HG02610 (cell line): ENCODE data around the gene HYCC1.
A peak's percentile ranks its signal among the peaks of the same experiment; 100 is the strongest.
"Not testable (repeated sequence)": the region's sequence is repeated elsewhere in the genome, so short reads cannot be mapped to it uniquely, and the experiment has no call there.

Source experiments
- ATAC-seq: cut with Tn5 transposase; IDR thresholded peaks from one replicate; pipeline ENCODE4 v1.9.1; 2021; ENCODE audit warnings: mild to moderate bottlenecking, moderate library complexity; ENCODE audit not compliant: unreplicated experiment

HYCC1 gene

DNA sequence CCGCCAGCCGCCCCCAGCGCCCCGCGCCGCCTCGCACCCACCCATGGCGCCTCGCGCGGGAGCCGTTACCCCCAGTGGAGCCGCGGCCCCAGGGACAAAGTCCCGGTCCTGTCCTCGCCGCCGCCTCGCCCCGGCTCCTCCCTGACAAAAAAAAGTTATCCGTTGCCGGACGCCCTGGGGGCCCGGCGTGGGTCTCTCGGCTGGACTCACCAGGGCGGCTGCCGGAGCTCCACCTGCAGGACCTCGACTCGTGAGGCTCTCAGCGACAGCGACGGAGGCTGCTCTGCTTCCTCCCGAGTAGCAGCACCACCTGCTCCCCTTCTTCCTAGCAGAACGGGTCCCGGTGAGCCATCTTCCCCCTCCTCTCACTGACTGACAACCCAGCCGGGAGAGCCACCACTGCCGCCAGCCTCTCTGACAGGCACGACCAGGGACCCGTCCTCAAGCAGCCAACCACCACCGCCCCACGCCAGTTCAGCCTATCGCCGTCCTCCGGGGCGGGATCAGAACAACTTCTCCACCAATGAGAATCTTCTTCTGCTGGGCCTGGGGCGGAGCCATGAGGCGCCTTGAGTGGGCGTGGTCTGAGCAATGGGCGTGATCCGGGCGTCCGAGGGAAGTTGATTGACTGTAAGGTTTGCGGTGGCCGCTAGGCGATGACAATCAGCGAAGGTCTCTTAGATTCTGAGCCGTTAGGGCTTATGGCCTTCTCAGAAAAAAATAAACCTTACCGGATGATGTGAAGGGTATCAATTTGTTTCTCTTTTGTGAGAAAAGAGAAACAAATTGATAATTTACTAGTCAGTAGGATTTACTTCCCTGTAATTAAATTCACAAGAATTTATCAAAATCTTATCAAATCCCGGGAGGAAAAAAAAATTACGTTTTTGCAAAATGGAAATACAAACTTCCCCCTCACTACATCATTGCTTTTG is at the start of gene HYCC1:
Gene HYCC1, minus strand, starts transcription at position 416 of the 935 bp plus-strand sequence. CDS start 23,019 bp downstream, outside the sequence.
- ATAC-seq: peak; percentile 98

DNA sequence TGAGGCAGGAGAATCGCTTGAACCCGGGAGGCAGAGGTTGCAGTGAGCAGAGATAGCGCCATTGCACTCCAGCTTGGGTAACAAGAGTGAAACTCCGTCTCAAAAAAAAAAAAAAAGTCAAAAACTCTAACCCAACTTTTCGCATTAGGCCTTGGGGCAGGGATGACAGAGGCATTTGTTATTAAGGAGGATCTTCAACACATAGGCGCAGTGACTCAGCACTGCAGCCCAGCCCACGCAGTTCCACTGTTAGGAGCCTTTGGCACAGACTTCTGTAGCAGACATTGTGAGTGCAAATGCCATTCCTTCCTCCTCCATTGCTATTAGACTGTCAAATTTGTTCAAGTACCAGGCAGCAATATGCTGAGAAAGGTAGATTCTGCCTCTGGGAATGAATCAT is 48.5 kb upstream of the HYCC1 start:
- no peak for ATAC-seq

DNA sequence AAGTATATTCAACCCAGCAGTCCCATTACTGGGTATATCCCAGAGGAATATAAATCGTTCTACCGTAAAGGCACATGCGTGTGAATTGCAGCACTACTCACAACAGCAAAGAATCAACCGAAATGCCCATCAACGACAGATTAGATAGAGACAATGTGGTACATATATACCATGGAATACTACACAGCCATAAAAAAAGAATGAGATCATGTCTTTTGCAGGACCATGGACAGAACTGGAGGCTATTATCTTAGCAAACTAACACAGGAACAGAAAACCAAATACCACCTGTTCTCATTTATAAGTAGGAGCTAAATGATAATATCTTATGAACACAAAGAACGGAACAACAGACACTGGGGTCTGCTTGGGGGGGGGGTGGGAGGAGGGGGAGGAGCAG is 47.4 kb upstream of the HYCC1 start:
- ATAC-seq: no peak

DNA sequence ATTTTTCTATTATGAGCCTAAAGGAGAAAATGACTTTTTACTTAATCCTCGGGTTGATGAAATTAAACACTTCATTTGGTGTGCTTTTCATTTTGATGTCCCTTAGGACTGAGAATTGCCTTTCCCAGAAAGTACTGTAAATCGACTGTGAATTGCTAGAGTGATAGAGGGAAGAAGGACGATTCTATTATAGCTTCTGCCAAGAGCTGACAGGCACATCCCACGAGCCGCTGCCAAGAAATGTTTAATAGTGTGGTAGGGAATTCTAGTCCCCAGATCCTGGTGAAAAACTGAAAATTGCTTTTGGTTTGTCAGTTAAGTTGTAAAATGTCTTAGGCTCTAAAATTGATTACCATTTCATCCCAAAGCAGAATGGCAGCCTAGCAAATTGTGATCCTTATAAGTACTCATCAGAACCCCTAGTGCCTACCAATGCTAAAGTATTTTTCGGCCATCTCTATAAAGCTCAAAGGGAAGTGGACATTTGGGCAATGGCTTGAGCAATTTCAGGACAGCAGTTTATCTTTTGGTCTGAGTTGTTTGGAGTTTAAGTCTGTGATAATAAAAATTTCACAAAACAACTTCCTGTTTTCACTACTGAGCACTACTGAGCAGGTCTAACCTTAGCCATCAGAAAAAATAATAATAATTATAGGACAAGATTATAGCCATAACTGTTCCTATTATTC is 44.6 kb upstream of the HYCC1 start:
- ATAC-seq: no peak

DNA sequence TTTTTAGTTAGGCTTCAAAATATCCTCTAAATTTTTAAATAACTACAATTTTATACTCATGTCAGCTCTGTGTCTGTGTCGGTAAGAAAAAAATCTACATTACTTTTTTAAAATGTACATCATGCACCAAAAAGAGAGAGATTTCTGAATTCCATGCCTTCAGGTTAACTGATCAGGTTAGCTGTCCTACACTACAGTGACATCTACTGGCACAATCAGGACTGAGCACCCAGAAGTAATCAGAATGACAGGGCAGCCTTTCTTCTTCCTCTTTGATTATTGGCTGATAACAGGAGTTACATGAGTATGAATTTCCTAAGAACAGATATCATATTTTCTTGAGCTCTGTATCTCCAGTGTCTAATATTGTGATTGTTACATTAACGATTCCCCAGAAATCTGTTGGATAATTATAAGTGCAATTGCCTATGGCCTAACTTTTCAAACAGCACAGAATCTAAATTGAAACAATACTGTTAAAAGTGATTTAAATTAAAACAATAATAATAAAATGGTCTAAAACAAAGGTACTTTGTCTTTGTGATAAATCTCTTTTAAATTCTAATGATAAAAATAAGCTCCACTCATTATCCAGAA is 41.8 kb upstream of the HYCC1 start:
- peak; percentile 82 for ATAC-seq

DNA sequence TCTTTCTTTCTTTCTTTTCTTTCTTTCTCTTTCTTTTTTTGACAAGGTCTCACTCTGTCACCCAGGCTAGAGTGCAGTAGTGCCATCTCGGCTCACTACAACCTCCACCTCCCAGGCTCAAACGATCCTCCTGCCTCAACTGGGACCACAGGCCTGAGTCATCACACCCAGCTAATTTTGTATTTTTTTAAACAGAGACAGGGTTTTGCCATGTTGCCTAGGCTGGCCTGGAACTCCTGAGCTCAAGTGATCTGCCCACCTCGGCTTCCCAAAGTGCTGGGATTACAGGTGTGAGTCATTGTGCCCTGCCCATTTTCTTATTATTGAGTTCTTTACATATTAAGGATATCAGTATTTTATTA is 37.2 kb upstream of the HYCC1 start:
- ATAC-seq: not testable (repeated sequence)

DNA sequence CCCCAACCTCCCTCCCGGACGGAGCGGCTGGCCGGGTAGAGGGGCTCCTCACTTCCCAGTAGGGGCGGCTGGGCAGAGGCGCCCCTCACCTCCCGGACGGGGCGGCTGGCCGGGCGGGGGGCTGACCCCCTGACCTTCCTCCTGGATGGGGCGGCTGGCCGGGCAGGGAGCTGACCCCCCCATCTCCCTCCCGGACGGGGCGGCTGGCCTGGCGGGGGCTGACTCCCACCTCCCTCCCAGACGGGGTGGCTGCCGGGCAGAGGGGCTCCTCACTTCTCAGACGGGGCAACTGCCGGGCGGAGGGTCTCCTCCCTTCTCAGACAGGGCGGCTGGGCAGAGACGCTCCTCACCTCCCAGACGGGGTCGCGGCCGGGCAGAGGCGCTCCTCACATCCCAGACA is 32.4 kb upstream of the HYCC1 start:
- ATAC-seq: not testable (repeated sequence)

DNA sequence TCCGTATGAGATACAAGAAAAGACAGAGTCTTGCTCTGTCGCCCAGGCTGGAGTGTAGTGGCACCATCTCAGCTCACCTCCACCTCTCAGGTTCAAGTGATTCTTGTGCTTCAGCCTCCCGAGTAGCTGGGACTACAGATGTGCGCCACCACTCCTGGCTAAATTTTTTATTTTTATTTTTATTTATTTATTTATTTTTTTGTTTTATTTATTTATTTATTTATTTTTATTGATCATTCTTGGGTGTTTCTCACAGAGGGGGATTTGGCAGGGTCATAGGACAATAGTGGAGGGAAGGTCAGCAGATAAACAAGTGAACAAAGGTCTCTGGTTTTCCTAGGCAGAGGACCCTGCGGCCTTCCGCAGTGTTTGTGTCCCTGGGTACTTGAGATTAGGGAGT is 31.2 kb upstream of the HYCC1 start:
- not testable (repeated sequence) for ATAC-seq

DNA sequence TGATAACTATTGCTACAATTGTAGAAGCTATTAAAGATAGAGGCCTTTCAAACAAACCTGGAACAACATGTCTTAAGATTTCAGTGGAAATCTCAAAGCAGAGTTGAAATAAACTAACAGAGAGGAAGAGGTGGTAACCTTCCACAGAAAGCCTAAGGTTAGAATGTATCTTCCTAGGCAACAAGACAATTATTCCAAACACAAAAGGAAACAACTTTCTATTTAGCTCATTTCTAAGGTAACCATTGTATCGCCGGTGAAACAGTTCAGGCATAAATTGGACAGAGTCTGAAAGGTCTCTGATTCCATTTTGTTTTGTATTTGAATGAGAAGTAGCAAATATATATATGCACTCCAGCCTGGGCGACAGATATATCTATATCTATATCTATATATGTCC is 30.7 kb upstream of the HYCC1 start:
- ATAC-seq: no peak

DNA sequence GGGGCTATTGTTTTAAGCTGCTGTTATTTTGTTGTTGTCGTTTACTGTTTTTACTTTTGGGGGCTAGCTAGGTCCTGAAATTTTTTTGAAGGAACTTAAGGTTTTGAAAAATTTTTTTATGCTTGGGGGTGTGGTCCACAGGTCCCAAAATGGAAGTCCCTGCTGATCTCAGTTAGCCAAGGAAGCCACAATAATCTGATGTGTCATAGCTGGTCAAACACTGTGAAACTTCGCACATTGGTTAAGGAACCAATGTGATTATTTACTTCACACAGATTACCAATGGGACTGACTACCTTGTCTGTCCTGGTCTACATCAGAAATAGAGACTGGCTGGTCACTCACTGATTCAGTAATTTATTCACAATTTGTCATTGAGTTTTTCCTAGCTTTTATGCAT is 29.5 kb upstream of the HYCC1 start:
- ATAC-seq: no peak

DNA sequence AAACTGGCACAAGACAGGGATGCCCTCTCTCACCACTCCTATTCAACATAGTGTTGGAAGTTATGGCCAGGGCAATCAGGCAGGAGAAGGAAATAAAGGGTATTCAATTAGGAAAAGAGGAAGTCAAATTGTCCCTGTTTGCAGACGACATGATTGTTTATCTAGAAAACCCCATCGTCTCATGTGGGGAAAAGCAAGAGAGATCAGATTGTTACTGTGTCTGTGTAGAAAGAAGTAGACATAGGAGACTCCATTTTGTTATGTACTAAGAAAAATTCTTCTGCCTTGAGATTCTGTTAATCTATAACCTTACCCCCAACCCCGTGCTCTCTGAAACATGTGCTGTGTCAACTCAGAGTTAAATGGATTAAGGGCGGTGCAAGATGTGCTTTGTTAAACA is 25.7 kb upstream of the HYCC1 start:
- ATAC-seq: not testable (repeated sequence)

DNA sequence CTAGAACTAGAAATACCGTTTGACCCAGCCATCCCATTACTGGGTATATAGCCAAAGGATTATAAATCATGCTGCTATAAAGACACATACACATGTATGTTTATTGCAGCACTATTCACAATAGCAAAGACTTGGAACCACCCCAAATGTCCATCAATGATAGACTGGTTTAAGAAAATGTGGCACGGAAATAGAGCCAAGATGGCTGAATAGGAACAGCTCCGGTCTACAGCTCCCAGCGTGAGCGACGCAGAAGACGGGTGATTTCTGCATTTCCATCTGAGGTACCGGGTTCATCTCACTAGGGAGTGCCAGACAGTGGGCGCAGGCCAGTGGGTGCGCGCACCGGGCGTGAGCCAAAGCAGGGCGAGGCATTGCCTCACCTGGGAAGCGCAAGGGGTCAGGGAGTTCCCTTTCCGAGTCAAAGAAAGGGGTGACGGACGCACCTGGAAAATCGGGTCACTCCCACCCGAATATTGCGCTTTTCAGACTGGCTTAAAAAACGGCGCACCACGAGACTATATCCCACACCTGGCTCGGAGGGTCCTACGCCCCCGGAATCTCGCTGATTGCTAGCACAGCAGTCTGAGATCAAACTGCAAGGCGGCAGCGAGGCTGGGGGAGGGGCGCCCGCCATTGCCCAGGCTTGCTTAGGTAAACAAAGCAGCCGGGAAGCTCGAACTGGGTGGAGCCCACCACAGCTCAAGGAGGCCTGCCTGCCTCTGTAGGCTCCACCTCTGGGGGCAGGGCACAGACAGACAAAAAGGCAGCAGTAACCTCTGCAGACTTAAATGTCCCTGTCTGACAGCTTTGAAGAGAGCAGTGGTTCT is 21.8 kb upstream of the HYCC1 start:
- ATAC-seq: not testable (repeated sequence)

DNA sequence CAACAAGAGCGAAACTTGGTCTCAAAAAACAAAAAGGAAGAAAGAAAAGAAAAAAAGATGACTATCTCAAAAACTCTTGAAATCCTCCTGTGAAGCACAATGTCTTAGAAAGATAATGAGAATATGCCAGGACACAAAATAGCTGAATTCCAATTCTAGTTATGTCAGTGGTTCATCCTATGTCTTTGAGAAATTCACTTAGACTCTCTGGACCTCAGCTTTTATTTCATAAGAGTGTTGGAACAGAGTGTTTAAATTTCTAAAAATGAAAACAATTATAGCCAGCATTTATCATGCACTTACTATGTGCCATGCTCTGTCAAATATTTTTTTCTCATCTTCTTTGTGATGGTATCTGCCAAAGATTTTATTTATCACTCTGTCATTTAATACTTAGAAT is 13.3 kb upstream of the HYCC1 start:
- ATAC-seq: no peak

DNA sequence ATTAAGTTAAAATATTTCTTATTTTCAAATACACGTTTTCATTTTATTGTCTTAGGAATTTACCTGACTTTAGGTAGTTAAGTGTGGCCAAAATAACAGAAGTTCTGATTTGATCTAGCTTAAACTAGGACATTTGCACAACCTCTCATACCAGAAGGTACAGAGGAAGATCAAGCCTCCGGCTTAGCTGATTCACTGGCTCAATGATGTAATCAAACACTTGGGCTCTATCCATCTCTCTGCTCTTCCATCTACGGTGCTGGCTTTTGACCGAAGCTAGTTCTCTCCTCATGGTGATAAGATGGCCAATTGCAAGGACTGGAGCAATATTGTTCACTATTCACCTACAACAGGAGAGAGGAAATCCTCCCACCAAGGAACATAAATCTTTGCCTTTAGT is 12.2 kb upstream of the HYCC1 start:
- ATAC-seq: no peak

DNA sequence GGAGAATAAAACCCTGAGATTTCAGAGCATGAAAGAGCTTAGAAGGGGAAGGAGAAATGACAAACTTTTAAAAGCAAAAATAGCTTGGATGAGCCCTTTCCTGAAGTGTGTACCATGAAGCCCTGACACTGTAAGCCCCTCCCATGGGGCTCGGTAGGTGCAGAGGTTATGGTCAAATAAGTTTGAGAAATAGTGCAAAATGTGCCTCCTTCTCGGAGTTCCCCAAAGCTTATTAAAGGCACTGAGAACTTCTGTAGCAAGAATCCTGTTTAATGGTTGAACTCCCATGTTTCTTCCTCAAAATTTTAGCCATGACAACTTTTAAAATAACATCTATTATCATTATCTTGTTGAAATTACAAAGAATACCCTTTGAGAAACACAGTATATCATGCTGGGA is 10.5 kb upstream of the HYCC1 start:
- ATAC-seq: no peak

DNA sequence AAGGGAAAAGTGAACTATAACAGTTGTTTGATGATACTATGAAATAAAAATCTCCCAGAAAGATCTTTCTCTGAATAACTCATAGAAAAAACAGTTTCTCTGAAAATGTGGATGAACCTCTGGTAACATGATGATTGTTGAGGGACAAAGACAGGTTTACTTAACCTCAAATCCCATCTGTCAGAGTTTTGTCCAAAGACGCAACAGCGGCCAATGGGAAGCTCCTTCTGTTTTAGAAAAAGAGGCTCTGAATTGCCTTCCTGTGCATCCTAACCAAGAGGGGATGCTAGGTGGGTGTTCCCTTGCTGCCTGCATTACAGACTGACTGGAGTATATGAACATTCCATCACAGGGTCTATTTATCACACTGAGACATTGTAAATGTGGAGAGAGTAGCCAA is 8.9 kb upstream of the HYCC1 start:
- no peak for ATAC-seq

DNA sequence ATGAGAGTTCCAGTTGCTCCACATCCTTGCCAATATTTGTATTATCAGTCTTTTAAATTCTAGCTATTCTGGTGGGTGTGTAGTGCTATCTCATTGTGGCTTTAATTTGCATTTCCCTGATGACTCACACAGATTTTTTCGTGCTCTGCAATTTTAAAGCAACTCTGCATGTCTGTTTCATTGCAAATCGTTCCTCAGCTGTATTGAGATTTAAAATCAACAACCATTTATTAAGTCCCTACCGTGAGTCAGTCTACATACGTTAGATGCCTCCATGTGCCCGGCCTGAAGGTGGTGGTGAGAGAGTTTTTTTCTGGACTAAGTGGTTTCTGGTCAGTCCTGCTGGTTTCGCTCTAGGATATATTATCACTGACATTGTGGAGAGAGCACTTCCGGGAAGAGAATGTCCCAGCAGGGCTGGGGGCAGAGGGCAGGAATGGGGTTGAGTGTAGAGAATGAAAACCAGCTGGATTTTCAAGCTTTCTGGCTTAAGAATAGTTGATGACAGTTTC is 8.4 kb upstream of the HYCC1 start:
- no peak for ATAC-seq

DNA sequence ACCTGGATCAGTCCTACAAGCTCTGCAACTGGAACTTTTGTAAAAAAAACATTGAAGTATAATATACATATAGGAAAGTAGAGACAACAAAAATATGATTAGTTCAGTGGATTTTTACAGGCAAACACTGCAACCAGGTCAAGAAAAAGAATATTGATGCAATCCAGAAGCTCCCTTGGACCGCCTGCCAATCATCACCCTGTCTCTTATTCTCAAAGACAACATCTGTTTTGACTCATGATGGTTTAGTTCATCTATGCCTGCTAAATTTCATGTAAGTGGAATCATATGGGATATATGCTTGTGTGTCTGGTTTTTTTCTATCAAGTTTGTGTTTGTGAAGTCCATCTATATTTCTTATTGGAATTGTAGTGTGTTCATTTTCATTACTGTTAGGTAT is 7.7 kb upstream of the HYCC1 start:
- no peak for ATAC-seq

DNA sequence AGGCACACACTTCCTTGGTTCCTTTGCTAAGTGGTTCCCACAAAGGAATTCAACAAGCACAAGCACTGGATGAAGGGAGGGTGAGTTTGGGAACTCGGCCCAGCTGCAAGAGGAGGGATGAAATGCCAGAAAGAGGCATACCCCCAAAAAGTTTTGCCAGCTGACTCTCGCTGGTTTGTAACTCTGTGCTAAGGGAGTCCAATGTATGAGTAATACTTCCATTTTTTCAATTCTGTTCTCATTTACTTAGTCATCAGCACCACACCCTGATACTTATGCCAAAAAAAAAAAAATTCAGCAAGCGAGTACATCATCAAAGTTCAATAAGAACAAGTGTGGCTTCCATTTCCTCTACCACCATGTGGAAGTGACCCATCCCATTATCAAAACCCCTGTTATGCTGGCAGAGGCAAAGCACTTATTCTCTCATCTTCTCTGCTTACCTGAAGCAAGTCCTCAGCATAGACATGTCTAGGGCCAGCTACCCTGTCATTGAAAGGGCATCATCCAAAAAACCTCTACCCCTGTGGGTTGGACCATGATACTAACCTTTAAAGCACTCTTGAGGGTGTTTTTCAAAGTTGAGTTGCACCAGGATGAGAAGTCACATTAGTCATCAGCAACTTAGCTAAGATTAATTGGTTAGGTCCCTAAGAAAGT is 6.9 kb upstream of the HYCC1 start:
- peak; percentile 42 for ATAC-seq

DNA sequence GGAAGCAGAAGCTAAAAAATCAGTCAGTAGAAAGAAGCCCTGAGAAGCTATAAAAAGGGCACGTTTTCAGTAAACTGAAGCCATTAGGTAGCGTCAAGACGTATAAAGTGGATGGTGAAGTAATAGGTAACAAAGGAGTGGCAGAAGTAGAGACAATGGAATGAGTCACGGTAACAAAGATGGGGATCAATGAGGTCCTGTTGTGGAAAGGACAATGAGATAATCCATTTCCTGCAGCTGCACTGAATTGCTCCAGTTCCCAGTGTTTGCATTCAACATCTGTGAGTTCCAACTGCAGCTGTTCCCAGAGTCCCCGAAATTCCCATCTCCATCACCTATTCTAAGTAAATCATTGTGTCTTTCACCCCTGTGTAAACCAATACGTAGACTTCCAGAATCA is 4.8 kb upstream of the HYCC1 start:
- no peak for ATAC-seq
